Calu3 (cell line): ENCODE data around the gene DOCK9. TPM values are rescaled to one million over a fixed set of nuclear protein-coding genes. Genes with fewer than 3 reads are reported as not detected.

Experiments used
- BruUV-seq: library from RNA; stranded (reverse); fragments of 400-500 nt; replicated peaks from 2 replicates; lab custom pipeline; 2021; lab: Mats Ljungman, UMichigan
- CTCF ChIA-PET: fragments of 300-600 bp; sonication (Branson Sonifier 250); formaldehyde crosslinking; loops from one replicate; lab custom pipeline; 2022; ENCODE audit warnings: antibody characterized with exemption; lab: Charles Lee
- DNase-seq: peaks from one replicate; pipeline ENCODE4 v3.0.0; 2022
- H3K27ac Mint-ChIP-seq: one replicate; pipeline ENCODE4 v1.8.0; 2022; ENCODE audit warnings: mixed read lengths; ENCODE audit not compliant: unreplicated experiment
- H3K27me3 Mint-ChIP-seq: one replicate; pipeline ENCODE4 v1.8.0; 2022; ENCODE audit warnings: mixed read lengths; ENCODE audit not compliant: unreplicated experiment
- H3K36me3 Mint-ChIP-seq: one replicate; pipeline ENCODE4 v1.8.0; 2022; ENCODE audit warnings: mild to moderate bottlenecking, moderate library complexity, mixed read lengths; ENCODE audit not compliant: insufficient read depth, unreplicated experiment
- H3K4me1 Mint-ChIP-seq: one replicate; pipeline ENCODE4 v1.8.0; 2022; ENCODE audit warnings: mild to moderate bottlenecking, low read depth, mixed read lengths; ENCODE audit not compliant: unreplicated experiment
- H3K4me3 Mint-ChIP-seq: one replicate; pipeline ENCODE4 v1.8.0; 2022; ENCODE audit warnings: mild to moderate bottlenecking, low read depth, moderate library complexity, mixed read lengths; ENCODE audit not compliant: unreplicated experiment
- H3K9me3 Mint-ChIP-seq: one replicate; pipeline ENCODE4 v1.8.0; 2022; ENCODE audit warnings: low read depth, mixed read lengths; ENCODE audit not compliant: unreplicated experiment
- intact Hi-C: fragments of 100-400 bp; cut with micrococcal nuclease; formaldehyde crosslinking; loops from one replicate; pipeline ENCODE4 v1.10.0; 2022; ENCODE audit not compliant: unreplicated experiment
- total RNA-seq: library from RNA; stranded (reverse); gene quantifications from 2 replicates; pipeline ENCODE4 v1.2.3, GENCODE V29; 2022
- TF ChIP-seq, protein P1 (sequence below): fragments of 200-600 bp; IDR thresholded peaks from one replicate; pipeline ENCODE4 v1.8.0; 2022; ENCODE audit warnings: antibody characterized with exemption; ENCODE audit not compliant: unreplicated experiment

Gene DOCK9
- total RNA-seq, 1 experiment from 2014 or later: 26.2 TPM

DNA sequence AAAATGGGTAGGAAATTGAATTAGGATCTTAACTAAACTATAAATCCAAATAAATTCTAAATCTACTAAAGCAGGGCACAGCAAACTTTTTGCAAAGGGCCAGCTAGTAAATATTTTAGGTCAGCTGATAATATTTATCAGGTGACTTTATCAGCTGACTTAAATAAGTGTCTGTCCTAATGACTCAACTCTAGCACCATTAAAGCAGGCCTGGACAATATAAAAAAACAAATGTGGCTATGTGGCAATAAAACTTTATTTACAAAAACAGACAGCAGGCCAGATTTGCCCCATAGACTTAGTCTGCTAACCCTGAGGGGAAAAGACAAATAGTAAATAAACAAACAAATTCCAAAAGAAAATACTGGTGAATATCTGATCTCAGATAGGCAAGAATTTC lies 27.7 kb upstream of the DOCK9 start:
- no peak for DNase-seq
- Mint-ChIP-seq H3K36me3 (no peaks in the 10 kb centered on the region), H3K27ac (no peak overlapping the region), H3K9me3 (peaks cover 2% of the 10 kb centered on the region), H3K27me3 (no peaks in the 10 kb centered on the region), H3K4me3 (no peak overlapping the region), H3K4me1 (peaks cover 13% of the 10 kb centered on the region)
- TF ChIP-seq, protein P1, sequence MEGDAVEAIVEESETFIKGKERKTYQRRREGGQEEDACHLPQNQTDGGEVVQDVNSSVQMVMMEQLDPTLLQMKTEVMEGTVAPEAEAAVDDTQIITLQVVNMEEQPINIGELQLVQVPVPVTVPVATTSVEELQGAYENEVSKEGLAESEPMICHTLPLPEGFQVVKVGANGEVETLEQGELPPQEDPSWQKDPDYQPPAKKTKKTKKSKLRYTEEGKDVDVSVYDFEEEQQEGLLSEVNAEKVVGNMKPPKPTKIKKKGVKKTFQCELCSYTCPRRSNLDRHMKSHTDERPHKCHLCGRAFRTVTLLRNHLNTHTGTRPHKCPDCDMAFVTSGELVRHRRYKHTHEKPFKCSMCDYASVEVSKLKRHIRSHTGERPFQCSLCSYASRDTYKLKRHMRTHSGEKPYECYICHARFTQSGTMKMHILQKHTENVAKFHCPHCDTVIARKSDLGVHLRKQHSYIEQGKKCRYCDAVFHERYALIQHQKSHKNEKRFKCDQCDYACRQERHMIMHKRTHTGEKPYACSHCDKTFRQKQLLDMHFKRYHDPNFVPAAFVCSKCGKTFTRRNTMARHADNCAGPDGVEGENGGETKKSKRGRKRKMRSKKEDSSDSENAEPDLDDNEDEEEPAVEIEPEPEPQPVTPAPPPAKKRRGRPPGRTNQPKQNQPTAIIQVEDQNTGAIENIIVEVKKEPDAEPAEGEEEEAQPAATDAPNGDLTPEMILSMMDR: no peak
- intact Hi-C loops: no loop called here
- no TSS peak for BruUV-seq
- CTCF ChIA-PET: no interaction called here

DNA sequence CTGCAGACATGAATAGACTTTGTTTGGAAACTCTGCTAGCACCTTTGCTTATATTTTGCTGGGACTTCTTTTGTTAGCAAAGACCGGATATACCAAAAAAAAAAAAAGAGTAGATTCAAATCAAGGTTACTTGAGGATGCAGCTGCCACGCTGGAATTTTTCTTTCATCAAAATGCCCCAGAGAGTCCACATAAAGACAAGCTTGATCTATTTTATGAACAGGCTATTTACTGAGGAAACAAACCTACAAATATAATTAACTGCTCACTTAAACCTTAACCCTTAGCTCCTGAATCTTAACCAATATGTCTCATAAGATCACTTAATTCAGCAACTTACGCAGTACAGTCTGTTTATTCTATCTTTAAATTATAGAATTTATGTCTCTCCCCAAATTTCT lies 27.1 kb upstream of the DOCK9 start:
- no peak overlapping the region for H3K27ac Mint-ChIP-seq
- CTCF ChIA-PET: no interaction called here
- H3K36me3 Mint-ChIP-seq: no peaks in the 10 kb centered on the region
- intact Hi-C loops: no loop called here
- TF ChIP-seq, protein P1: no peak
- H3K27me3 Mint-ChIP-seq: no peaks in the 10 kb centered on the region
- H3K4me1 Mint-ChIP-seq: peaks cover 13% of the 10 kb centered on the region
- BruUV-seq: no TSS peak
- no peak overlapping the region for H3K4me3 Mint-ChIP-seq
- no peak for DNase-seq
- peaks cover 2% of the 10 kb centered on the region for H3K9me3 Mint-ChIP-seq

DNA sequence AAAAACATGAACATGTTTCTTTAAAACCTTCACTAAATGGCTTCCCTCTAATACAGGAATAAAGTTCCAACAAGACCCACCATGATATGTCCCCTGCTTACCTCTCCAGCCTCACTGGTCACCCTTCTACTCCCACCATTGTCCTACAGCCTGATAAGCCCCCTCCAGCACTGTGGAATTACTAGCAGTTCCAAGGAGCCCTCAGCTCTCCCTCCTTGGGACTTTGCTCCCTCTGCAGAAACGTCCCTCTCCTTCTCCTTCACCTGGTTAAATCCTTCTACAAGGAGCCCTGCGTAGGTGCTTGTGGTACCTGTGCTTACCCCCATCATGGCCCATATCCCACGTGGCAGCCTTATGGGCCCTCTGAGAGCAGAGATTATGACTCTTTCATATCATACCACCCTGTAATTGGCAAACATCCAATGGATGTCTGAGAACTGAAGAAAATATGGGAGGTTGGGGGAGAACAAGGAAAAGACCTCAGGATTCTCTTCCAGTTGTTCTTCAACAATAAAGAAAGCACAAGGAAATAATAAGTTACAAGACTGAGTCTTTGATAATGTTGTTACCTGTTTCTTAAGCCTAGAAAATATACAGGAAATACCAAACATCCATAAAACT lies 26.1 kb upstream of the DOCK9 start:
- H3K27ac Mint-ChIP-seq: peak overlapping the region; percentile 11
- no peak for DNase-seq
- no peaks in the 10 kb centered on the region for H3K27me3 Mint-ChIP-seq
- TF ChIP-seq, protein P1: no peak
- no peak overlapping the region for H3K4me3 Mint-ChIP-seq
- H3K36me3 Mint-ChIP-seq: no peaks in the 10 kb centered on the region
- intact Hi-C loops: no loop called here
- BruUV-seq: no TSS peak
- CTCF ChIA-PET: no interaction called here
- peaks cover 2% of the 10 kb centered on the region for H3K9me3 Mint-ChIP-seq
- peaks cover 13% of the 10 kb centered on the region for H3K4me1 Mint-ChIP-seq

DNA sequence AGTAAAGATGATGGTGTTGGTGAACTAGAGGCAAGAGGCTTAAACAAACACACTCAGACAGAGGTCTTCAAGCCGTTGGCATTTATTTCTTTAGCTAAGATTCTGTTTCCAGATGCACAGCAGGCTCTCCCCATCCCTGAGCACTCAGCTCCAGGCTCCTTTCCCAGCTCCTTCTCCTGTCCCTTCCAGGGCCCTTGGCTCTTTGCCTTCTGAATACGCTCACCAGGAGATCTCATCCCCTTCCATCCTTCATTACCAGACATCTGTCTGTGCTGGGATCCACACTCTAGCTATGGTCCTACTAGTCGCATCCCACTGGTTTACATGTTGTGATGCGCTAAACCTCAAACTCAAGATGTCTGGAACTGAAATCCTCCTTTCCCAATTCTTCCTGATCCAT lies 25.3 kb upstream of the DOCK9 start:
- Mint-ChIP-seq H3K4me1 (peaks cover 13% of the 10 kb centered on the region), H3K27ac (peak overlapping the region; percentile 11), H3K4me3 (no peak overlapping the region), H3K27me3 (no peaks in the 10 kb centered on the region), H3K36me3 (no peaks in the 10 kb centered on the region), H3K9me3 (peaks cover 2% of the 10 kb centered on the region)
- no TSS peak for BruUV-seq
- CTCF ChIA-PET: interaction anchor here (0.8 kb wide), 1 partner anchor 20 kb away, joined by 3 read pairs; no protein-coding TSS in a partner anchor
- DNase-seq: no peak
- TF ChIP-seq, protein P1: no peak
- intact Hi-C loops: no loop called here
